ENCODE measurements around the gene SLC4A4.

The SLC4A4 gene

DNA sequence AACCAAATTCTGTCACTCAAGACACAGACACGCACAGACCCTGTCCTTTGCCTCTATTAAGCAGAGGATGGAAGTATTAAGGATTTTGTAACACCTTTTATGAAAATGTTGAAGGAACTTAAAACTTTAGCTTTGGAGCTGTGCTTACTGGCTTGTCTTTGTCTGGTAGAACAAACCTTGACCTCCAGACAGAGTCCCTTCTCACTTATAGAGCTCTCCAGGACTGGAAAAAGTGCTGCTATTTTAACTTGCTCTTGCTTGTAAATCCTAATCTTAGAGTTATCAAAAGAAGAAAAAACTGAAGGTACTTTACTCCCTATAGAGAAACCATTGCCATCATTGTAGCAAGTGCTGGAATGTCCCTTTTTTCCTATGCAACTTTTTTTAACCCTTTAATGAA is 229.3 kb downstream of the SLC4A4 start:
- Histone ChIP-seq H3K27me3 (ENCODE audit: control insufficient read depth in 2 of 2, insufficient read depth in 2 of 2, low read length in 2 of 2) (no peaks in the 10 kb centered on the region), H3K36me3 (ENCODE audit: control insufficient read depth in 2 of 2, insufficient read depth in 2 of 2, low read length in 2 of 2) (peaks cover 4 to 40% of the 10 kb centered on the region in 2 donors), H3K9ac (ENCODE audit: low read depth in 1 of 2, low read length in 2 of 2) (no peak overlapping the region), H3K4me3 (ENCODE audit: low read length in 2 of 2) (no peak overlapping the region), H3K4me1 (ENCODE audit: control insufficient read depth in 2 of 2, insufficient read depth in 2 of 2, low read length in 2 of 2) (no peaks in the 10 kb centered on the region), H3K9me3 (ENCODE audit: control insufficient read depth in 2 of 2, low read length in 2 of 2) (no peaks in the 10 kb centered on the region), H3K27ac (ENCODE audit: low read depth in 2 of 2, low read length in 2 of 2) (no peak overlapping the region)

DNA sequence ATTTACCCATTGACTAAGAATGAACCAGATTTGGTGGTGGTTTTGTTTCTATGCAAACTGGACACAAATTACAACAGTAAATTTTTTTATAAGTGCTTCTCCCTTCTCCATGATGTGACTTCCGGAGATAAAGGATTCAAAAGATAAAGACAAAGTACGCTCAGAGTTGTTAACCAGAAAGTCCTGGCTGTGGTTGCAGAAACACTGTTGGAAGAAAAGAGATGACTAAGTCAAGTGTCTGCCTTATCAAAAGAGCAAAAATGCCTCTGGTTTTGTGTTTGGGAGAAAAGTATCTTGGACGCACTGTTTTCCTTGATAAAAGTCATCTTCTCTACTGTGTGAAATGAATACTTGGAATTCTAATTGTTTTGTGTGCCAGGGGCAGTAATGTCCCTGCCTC is 231.7 kb downstream of the SLC4A4 start:
- H3K9ac ChIP-seq (ENCODE audit: low read depth in 1 of 2, low read length in 2 of 2) = no peak overlapping the region
- H3K4me1 ChIP-seq (ENCODE audit: control insufficient read depth in 2 of 2, insufficient read depth in 2 of 2, low read length in 2 of 2) = no peaks in the 10 kb centered on the region
- no peak overlapping the region for H3K4me3 ChIP-seq (ENCODE audit: low read length in 2 of 2)
- H3K9me3 ChIP-seq (ENCODE audit: control insufficient read depth in 2 of 2, low read length in 2 of 2) = no peaks in the 10 kb centered on the region
- no peak overlapping the region for H3K27ac ChIP-seq (ENCODE audit: low read depth in 2 of 2, low read length in 2 of 2)
- peaks cover 0 to 29% of the 10 kb centered on the region in 2 donors for H3K36me3 ChIP-seq (ENCODE audit: control insufficient read depth in 2 of 2, insufficient read depth in 2 of 2, low read length in 2 of 2)
- H3K27me3 ChIP-seq (ENCODE audit: control insufficient read depth in 2 of 2, insufficient read depth in 2 of 2, low read length in 2 of 2) = no peaks in the 10 kb centered on the region

DNA sequence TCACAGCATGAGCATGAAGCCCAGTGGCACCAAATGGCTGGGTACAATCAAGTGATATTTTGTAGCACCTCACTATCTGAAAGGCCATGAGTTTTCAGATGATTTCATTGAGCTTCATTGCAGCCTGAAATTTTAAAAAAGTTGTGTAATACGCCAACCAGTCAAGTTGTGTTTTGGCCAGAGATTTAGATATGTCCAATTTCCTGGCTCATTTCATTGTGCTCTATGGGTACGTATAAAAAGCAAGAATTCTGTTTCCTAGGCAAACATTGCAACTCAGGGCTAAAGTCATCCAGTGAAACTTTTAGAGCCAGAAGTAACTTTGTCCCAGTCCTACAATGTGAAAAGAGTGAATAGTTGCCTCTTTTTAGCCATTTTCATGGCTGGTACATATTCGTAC is 232.5 kb downstream of the SLC4A4 start:
- Histone ChIP-seq H3K9me3 (ENCODE audit: control insufficient read depth in 2 of 2, low read length in 2 of 2) (no peaks in the 10 kb centered on the region), H3K4me1 (ENCODE audit: control insufficient read depth in 2 of 2, insufficient read depth in 2 of 2, low read length in 2 of 2) (no peaks in the 10 kb centered on the region), H3K36me3 (ENCODE audit: control insufficient read depth in 2 of 2, insufficient read depth in 2 of 2, low read length in 2 of 2) (peaks cover 0 to 21% of the 10 kb centered on the region in 2 donors), H3K27ac (ENCODE audit: low read depth in 2 of 2, low read length in 2 of 2) (no peak overlapping the region), H3K9ac (ENCODE audit: low read depth in 1 of 2, low read length in 2 of 2) (no peak overlapping the region), H3K27me3 (ENCODE audit: control insufficient read depth in 2 of 2, insufficient read depth in 2 of 2, low read length in 2 of 2) (no peaks in the 10 kb centered on the region), H3K4me3 (ENCODE audit: low read length in 2 of 2) (no peak overlapping the region)

DNA sequence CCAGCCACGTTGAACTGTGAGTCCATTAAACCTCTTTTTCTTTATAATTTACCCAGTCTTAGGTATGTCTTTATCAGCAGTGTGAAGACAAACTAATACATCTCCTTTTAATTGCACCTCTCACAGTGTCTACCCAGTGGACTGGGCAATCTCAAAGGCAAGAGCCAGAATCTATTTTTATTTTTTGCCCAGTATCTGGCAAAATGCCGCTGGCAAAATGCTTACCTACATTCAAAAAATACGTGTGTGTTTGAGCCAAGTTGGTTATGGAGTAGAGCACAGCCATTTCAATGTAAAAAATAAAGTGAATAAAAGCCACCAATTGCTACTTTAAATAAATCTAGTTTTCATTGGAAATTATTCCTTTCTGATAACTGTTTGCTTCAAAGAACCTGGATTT is 245.2 kb downstream of the SLC4A4 start:
- H3K27me3 ChIP-seq (ENCODE audit: control insufficient read depth in 2 of 2, insufficient read depth in 2 of 2, low read length in 2 of 2) = no peaks in the 10 kb centered on the region
- H3K27ac ChIP-seq (ENCODE audit: low read depth in 2 of 2, low read length in 2 of 2) = no peak overlapping the region
- H3K9ac ChIP-seq (ENCODE audit: low read depth in 1 of 2, low read length in 2 of 2) = no peak overlapping the region
- no peaks in the 10 kb centered on the region for H3K36me3 ChIP-seq (ENCODE audit: control insufficient read depth in 2 of 2, insufficient read depth in 2 of 2, low read length in 2 of 2)
- H3K4me1 ChIP-seq (ENCODE audit: control insufficient read depth in 2 of 2, insufficient read depth in 2 of 2, low read length in 2 of 2) = no peaks in the 10 kb centered on the region
- H3K4me3 ChIP-seq (ENCODE audit: low read length in 2 of 2) = no peak overlapping the region
- no peaks in the 10 kb centered on the region for H3K9me3 ChIP-seq (ENCODE audit: control insufficient read depth in 2 of 2, low read length in 2 of 2)

DNA sequence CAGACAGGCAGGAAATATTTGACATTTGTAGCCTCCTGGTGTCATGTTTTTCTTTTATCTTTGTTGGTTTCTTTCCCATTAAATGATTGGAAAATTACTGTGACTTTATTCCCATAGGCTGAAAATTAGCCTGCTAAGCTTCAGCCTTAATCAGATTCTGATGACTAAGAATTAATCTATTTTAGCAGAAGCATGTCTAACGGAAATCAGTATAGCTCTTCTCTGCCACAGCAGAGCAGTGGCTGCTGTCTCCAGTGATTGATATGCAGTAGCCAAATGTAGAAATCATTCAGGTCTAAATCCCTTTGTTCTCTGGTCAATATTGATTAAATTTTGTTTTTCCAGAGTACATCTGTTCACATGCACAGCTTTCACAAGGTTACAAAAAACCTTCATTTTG is 245.8 kb downstream of the SLC4A4 start:
- Histone ChIP-seq H3K4me3 (ENCODE audit: low read length in 2 of 2) (no peak overlapping the region), H3K36me3 (ENCODE audit: control insufficient read depth in 2 of 2, insufficient read depth in 2 of 2, low read length in 2 of 2) (no peaks in the 10 kb centered on the region), H3K4me1 (ENCODE audit: control insufficient read depth in 2 of 2, insufficient read depth in 2 of 2, low read length in 2 of 2) (no peaks in the 10 kb centered on the region), H3K9me3 (ENCODE audit: control insufficient read depth in 2 of 2, low read length in 2 of 2) (no peaks in the 10 kb centered on the region), H3K27ac (ENCODE audit: low read depth in 2 of 2, low read length in 2 of 2) (no peak overlapping the region), H3K9ac (ENCODE audit: low read depth in 1 of 2, low read length in 2 of 2) (no peak overlapping the region), H3K27me3 (ENCODE audit: control insufficient read depth in 2 of 2, insufficient read depth in 2 of 2, low read length in 2 of 2) (no peaks in the 10 kb centered on the region)

DNA sequence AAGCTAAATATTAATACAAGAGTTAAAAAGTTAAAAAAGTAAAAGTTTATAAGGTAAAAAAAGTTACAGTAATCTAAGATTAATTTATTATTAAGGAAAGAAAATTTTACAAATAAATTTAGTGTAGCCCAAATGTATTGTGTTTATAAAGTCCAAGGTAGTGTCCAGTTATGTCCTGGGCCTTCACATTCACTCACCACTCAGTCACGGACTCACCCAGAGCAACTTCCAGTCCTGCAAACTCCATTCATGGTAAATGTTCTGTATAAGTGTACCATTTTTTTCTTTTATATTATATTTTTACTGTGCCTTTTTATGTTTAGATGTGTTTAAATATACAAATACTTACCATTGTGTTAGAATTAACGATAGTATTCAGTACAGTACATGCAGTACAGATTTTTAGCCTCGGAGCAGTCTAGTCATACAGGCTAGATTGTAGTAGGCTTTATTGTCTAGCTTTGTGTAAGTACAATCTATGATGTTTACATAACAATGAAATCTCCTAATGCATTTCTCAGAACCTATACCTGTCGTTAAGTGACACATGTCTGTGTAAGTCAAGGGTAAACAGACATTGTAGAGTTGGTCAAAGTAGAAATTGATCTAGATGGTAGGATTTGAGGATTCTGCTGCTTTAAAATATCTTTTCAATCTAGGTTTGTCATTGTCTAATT is 247.4 kb downstream of the SLC4A4 start:
- Histone ChIP-seq H3K4me3 (ENCODE audit: low read length in 2 of 2) (no peak overlapping the region), H3K27ac (ENCODE audit: low read depth in 2 of 2, low read length in 2 of 2) (no peak overlapping the region), H3K27me3 (ENCODE audit: control insufficient read depth in 2 of 2, insufficient read depth in 2 of 2, low read length in 2 of 2) (no peaks in the 10 kb centered on the region), H3K9me3 (ENCODE audit: control insufficient read depth in 2 of 2, low read length in 2 of 2) (no peaks in the 10 kb centered on the region), H3K9ac (ENCODE audit: low read depth in 1 of 2, low read length in 2 of 2) (no peak overlapping the region), H3K36me3 (ENCODE audit: control insufficient read depth in 2 of 2, insufficient read depth in 2 of 2, low read length in 2 of 2) (no peaks in the 10 kb centered on the region), H3K4me1 (ENCODE audit: control insufficient read depth in 2 of 2, insufficient read depth in 2 of 2, low read length in 2 of 2) (no peaks in the 10 kb centered on the region)

DNA sequence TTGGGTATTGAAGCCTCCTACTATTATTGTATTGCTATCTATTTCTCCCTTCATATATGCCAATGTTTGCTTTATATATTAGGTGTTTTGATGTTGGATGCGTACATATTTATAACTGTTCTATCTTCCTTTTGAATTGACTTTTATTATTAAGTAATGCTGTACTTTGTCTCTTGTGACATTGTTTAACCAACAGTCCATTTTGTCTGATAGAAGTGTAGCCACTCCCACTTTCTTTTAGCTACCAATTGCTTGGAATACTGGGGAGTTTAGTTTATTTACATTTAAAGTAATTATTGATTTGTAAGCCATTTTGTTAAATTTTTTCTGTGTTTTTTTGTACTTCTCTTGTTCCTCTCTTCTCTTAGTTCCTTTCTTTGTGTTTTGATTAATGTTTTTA is 249.2 kb downstream of the SLC4A4 start:
- Histone ChIP-seq H3K27ac (ENCODE audit: low read depth in 2 of 2, low read length in 2 of 2) (no peak overlapping the region), H3K36me3 (ENCODE audit: control insufficient read depth in 2 of 2, insufficient read depth in 2 of 2, low read length in 2 of 2) (no peaks in the 10 kb centered on the region), H3K4me1 (ENCODE audit: control insufficient read depth in 2 of 2, insufficient read depth in 2 of 2, low read length in 2 of 2) (no peaks in the 10 kb centered on the region), H3K27me3 (ENCODE audit: control insufficient read depth in 2 of 2, insufficient read depth in 2 of 2, low read length in 2 of 2) (no peaks in the 10 kb centered on the region), H3K9me3 (ENCODE audit: control insufficient read depth in 2 of 2, low read length in 2 of 2) (no peaks in the 10 kb centered on the region), H3K4me3 (ENCODE audit: low read length in 2 of 2) (no peak overlapping the region), H3K9ac (ENCODE audit: low read depth in 1 of 2, low read length in 2 of 2) (no peak overlapping the region)

DNA sequence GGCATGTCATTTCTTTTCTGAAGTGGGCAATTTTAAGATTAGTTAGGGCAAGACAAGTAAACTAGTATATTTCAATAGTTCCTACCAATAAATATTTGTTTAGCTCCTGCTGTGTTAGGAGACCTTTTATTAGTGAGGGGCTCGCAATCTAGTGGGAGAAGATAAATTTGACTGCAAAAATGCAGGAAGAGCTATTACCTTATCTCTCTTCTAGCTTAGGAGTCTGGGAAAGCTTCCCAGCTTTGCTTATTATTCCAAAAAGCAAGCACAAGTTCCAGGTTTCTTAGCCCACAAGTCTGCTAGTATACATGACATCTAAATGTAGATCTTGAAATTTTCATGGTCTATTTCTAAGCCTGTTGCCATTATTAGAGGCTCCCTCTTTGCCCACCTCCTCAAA is 254.0 kb downstream of the SLC4A4 start:
- Histone ChIP-seq H3K9ac (ENCODE audit: low read depth in 1 of 2, low read length in 2 of 2) (no peak overlapping the region), H3K4me1 (ENCODE audit: control insufficient read depth in 2 of 2, insufficient read depth in 2 of 2, low read length in 2 of 2) (no peaks in the 10 kb centered on the region), H3K27ac (ENCODE audit: low read depth in 2 of 2, low read length in 2 of 2) (no peak overlapping the region), H3K9me3 (ENCODE audit: control insufficient read depth in 2 of 2, low read length in 2 of 2) (no peaks in the 10 kb centered on the region), H3K36me3 (ENCODE audit: control insufficient read depth in 2 of 2, insufficient read depth in 2 of 2, low read length in 2 of 2) (no peaks in the 10 kb centered on the region), H3K27me3 (ENCODE audit: control insufficient read depth in 2 of 2, insufficient read depth in 2 of 2, low read length in 2 of 2) (no peaks in the 10 kb centered on the region), H3K4me3 (ENCODE audit: low read length in 2 of 2) (no peak overlapping the region)

DNA sequence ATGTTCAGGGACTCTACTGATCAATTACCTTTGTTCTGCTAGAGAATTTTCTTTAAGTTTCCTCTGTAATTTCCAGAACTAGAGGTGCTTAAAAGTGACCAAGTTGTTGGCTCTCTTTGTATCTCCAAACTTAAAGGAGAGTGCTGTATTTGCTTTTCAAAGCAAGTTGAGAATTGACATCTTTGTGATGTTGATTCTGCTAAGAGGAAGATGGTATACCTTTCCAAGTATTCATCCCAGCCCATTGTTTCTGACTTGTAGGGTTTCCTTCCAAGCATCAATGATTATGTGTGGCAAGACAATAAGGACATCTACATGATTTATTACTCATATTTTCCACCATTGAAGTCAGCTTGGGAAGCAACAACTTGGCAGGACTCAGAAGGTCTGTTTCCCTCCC is 254.5 kb downstream of the SLC4A4 start:
- no peak overlapping the region for H3K27ac ChIP-seq (ENCODE audit: low read depth in 2 of 2, low read length in 2 of 2)
- H3K36me3 ChIP-seq (ENCODE audit: control insufficient read depth in 2 of 2, insufficient read depth in 2 of 2, low read length in 2 of 2) = no peaks in the 10 kb centered on the region
- H3K4me1 ChIP-seq (ENCODE audit: control insufficient read depth in 2 of 2, insufficient read depth in 2 of 2, low read length in 2 of 2) = no peaks in the 10 kb centered on the region
- H3K27me3 ChIP-seq (ENCODE audit: control insufficient read depth in 2 of 2, insufficient read depth in 2 of 2, low read length in 2 of 2) = no peaks in the 10 kb centered on the region
- no peak overlapping the region for H3K4me3 ChIP-seq (ENCODE audit: low read length in 2 of 2)
- no peaks in the 10 kb centered on the region for H3K9me3 ChIP-seq (ENCODE audit: control insufficient read depth in 2 of 2, low read length in 2 of 2)
- no peak overlapping the region for H3K9ac ChIP-seq (ENCODE audit: low read depth in 1 of 2, low read length in 2 of 2)

DNA sequence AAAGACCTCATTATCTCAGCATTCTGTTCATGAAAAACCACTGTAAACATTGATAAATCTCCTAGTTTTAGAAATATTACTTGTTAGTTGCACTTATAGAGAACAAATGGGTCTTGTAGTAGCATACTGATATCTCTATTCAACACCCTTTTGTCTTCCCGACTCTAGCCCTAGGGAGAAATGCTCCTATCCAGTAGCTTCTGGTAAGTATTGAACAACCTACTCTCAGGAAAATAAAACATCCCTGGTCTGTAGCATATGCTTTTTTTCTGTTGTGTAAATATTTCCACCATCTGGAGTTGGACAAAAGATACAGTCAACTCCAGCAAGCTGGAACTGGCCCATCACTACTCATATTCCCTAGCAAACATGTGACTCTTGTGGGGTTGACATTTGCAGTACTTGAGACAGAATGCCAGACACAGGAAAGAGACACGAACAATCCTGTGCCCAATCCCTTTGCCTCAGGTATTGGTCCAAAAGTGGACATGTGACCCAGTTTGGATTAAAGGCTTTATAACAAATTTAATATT is 256.8 kb downstream of the SLC4A4 start:
- Histone ChIP-seq H3K36me3 (ENCODE audit: control insufficient read depth in 2 of 2, insufficient read depth in 2 of 2, low read length in 2 of 2) (no peaks in the 10 kb centered on the region), H3K27ac (ENCODE audit: low read depth in 2 of 2, low read length in 2 of 2) (no peak overlapping the region)

More for the DNA sequence above, 256.8 kb downstream of the SLC4A4 start:
- H3K4me3 ChIP-seq (ENCODE audit: low read length in 2 of 2) = no peak overlapping the region
- no peak overlapping the region for H3K9ac ChIP-seq (ENCODE audit: low read depth in 1 of 2, low read length in 2 of 2)
- no peaks in the 10 kb centered on the region for H3K9me3 ChIP-seq (ENCODE audit: control insufficient read depth in 2 of 2, low read length in 2 of 2)
- H3K27me3 ChIP-seq (ENCODE audit: control insufficient read depth in 2 of 2, insufficient read depth in 2 of 2, low read length in 2 of 2) = no peaks in the 10 kb centered on the region
- H3K4me1 ChIP-seq (ENCODE audit: control insufficient read depth in 2 of 2, insufficient read depth in 2 of 2, low read length in 2 of 2) = no peaks in the 10 kb centered on the region

Measured in mucosa of rectum (tissue), 2 donors.